Epithelial cell of esophagus (primary cell): ENCODE measurements around the gene OR4D9.
"Not testable (repeated sequence)": the region's sequence is repeated elsewhere in the genome, so short reads cannot be mapped to it uniquely, and the experiment has no call there.

Experiments used
- DNase-seq: peaks from one replicate; pipeline ENCODE4 v3.0.0; 2010; ENCODE audit warnings: low read depth
- H3K4me3 ChIP-seq: 2 replicates; pipeline ENCODE4 v1.5.1; 2011; ENCODE audit warnings: mild to moderate bottlenecking, low read length, control low read depth
- CTCF ChIP-seq: IDR thresholded peaks from 2 replicates; pipeline ENCODE4 v1.5.1; 2011; ENCODE audit warnings: low read depth, mild to moderate bottlenecking, low read length, control low read depth, inconsistent platforms; ENCODE audit not compliant: insufficient read depth; ENCODE audit errors: missing control alignments

The OR4D9 gene

DNA sequence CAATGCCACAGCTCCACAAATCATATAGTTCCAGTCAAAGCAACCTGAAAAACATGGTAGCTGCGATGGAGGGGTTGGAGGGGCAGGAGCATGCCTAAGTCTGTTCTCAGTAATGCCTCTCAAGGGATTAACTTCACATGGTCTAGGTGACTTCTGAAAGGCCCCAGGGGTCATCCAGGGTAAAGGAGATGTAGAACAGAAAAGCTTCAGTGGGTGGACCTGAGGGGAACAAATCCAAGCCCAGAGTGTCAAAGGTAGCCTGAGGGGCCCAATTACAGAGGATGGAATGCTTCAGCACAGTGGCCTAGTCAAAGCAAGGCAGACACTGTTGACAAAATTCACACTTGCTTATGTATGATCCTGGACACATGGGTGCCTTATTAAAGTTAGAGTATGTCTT lies 23.3 kb downstream of the OR4D9 start:
- H3K4me3 ChIP-seq: no peak overlapping the region
- DNase-seq: no peak
- TF ChIP-seq CTCF: no peak

DNA sequence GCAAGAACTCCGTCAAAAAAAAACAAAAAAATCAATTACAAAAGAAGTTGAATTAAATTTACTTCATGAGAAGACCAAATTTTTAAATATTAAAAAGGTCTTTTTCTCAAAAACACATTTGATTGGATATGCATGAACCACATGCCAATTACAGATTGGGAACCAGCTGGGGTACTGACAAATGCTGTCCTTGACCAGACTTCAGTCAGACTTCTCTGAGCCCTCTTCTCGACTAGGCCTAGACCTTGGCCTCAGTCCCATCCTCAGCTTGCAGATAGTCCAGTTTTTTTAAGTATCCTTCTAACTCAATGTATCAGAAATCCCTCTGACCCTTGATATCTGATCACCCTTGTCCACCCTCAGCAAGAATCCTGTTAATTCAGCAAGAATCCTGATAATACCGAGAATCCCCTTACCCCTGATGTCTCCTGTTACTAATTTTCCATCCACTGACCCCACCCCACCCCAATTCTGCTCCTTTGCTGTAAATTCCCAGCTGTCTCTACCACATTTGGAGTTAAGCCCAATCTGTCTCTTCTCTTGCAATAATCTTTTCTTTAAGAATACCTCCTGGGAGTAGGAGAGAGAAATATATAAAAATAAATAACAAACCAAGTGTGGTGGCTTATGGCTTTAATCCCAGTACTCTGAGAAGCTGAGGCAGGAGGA lies 30.9 kb downstream of the OR4D9 start:
- no peak overlapping the region for H3K4me3 ChIP-seq
- DNase-seq: no peak
- TF ChIP-seq CTCF: no peak

DNA sequence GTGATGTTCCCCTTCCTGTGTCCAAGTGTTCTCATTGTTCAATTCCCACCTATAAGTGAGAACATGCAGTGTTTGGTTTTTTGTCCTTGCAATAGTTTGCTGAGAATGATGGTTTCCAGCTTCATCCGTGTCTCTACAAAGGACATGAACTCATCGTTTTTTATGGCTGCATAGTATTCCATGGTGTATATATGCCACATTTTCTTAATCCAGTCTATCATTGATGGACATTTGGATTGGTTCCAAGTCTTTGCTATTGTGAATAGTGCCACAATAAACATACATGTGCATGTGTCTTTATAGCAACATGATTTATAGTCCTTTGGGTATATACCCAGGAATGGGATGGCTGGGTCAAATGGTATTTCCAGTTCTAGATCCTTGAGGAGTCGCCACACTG lies 32.4 kb downstream of the OR4D9 start:
- DNase-seq, H3K4me3 ChIP-seq: not testable (repeated sequence)

- H3K4me3 ChIP-seq: no peak overlapping the region
- DNase-seq: no peak
- TF ChIP-seq CTCF: no peak
Measured at GRCh38 chr11:59544869-59545178, 33.5 kb downstream of the OR4D9 start.

DNA sequence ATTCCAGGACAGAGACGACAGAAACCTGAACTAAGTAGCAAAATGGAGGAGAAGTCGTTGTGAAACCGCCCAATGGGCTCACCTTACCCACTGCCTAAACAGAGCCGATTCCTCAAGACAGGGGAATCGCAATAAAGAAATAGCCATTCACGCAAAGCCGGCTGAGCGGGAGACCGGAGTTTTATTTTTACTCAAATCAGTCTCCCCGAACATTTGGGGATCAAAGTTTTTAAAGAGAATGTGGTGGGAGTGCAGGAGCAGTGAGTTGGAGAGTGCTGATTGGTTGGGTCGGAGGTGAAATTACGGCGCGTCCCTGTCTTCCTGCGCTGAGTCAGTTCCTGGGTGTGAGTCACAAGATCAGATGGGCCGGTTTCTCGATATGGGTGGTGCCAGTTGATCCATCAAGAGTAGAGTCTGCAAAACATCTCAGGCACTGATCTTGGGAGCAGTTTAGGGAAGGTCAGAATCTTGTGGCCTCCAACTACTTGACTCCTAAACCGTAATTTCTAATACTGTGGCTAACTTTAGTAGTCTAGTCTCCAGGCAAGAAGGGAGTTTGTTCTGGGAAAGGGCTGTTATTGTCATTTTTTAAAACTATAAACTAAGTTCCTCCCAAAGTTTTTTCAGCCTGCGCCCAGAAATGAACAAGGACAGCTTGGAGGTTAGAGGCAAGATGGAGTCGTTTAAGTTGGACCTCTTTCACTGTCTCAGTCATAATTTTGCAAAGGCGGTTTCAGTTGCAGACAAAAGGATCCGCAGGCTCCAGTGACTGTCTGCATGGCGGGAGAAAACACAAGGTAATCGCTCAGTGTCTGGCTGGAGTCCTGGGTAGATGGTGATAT lies 34.1 kb downstream of the OR4D9 start:
- H3K4me3 ChIP-seq: no peak overlapping the region
- no peak for TF ChIP-seq CTCF
- peak; percentile 86 for DNase-seq

DNA sequence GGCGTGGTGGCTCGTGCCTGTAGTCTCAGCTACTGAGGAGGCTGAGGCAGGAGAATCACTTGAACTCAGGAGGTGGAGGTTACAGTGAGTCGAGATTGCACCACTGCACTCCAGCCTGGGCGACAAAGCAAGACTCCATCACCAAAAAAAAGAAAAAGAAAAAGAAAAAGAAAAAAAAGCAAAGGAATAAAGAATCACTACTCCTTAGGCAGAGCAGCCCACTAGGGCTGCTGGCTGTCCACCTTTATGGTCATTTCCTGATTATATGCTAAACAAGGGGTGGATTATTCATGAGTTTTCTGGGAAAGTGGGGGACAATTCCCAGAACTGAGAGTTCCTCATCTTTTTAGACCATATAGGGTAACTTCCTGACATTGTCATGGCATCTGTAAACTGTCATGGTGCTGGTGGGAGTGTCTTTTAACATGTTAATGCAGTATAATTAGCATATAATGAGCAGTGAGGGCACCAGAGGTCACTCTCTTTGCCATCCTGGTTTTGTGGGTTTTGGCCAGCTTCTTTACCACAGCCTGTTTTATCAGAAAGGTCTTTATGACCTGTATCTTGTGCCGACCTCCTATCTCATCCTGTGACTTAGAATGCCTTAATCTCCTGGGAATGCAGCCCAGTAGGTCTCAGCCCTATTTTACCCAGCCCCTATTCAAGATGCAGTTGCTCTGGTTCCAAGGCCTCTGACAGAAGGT lies 36.4 kb downstream of the OR4D9 start:
- H3K4me3 ChIP-seq, DNase-seq: not testable (repeated sequence)

DNA sequence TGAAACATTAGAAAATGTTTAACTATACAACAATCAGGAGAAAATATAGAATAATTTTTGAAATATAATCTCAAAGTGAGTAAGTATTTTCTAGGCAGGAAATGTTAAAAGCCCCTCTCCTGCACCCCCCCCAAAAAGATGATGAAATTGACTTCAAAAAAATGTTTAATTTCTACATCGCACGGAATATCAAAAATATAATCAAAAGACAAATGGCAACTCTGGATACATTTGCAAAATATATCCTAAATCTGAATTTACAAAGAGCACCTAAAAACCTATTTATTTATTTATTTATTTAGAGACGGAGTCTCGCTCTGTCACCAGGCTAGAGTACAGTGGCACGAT lies 36.9 kb downstream of the OR4D9 start:
- TF ChIP-seq CTCF: no peak
- no peak for DNase-seq
- H3K4me3 ChIP-seq: no peak overlapping the region
